GM23338 (cell line): ENCODE results near the gene ATG7. TPM values are rescaled to one million over a fixed set of nuclear protein-coding genes. Genes with fewer than 3 reads are reported as not detected.

Source experiments
- ATAC-seq: fragments of 200-7000 bp; cut with Tn5 transposase; 3 replicates; pipeline ENCODE4 v1.9.1; 2020
- DNase-seq: peaks from one replicate; pipeline ENCODE4 v3.0.0-alpha.2; 2015; ENCODE audit warnings: low spot score
- H2AFZ ChIP-seq: fragments of 200-600 bp; sonication (generic); 2 replicates; pipeline ENCODE4 v1.8.0; 2016; ENCODE audit warnings: antibody characterized with exemption, mild to moderate bottlenecking, moderate library complexity
- H3F3A ChIP-seq: fragments of 200-600 bp; sonication (generic); replicated peaks from 2 replicates; pipeline ENCODE4 v1.8.0; 2017; ENCODE audit warnings: antibody characterized with exemption, mixed run types, low read depth
- H3K27ac ChIP-seq: fragments of 200-600 bp; sonication (generic); 2 replicates; pipeline ENCODE4 v1.6.1; 2016; ENCODE audit warnings: low read depth
- H3K27me3 ChIP-seq: fragments of 200-600 bp; sonication (generic); 2 replicates; pipeline ENCODE4 v1.8.0; 2016; ENCODE audit warnings: mild to moderate bottlenecking, mixed run types, moderate library complexity; ENCODE audit not compliant: insufficient read depth
- H3K36me3 ChIP-seq: fragments of 200-600 bp; sonication (generic); 2 replicates; pipeline ENCODE4 v1.8.0; 2016; ENCODE audit warnings: mild to moderate bottlenecking; ENCODE audit not compliant: insufficient read depth
- H3K4me1 ChIP-seq: fragments of 200-600 bp; sonication (generic); 2 replicates; pipeline ENCODE4 v1.8.0; 2016; ENCODE audit warnings: mild to moderate bottlenecking, moderate library complexity; ENCODE audit not compliant: insufficient read depth
- H3K4me2 ChIP-seq: fragments of 200-600 bp; sonication (generic); 2 replicates; pipeline ENCODE4 v1.7.1; 2017; ENCODE audit warnings: mixed run types
- H3K4me3 ChIP-seq: fragments of 200-600 bp; sonication (generic); 2 replicates; pipeline ENCODE4 v1.6.1; 2016; ENCODE audit warnings: mixed run types
- H3K79me2 ChIP-seq: fragments of 200-600 bp; sonication (generic); replicated peaks from 2 replicates; pipeline ENCODE4 v1.8.0; 2017; ENCODE audit warnings: mild to moderate bottlenecking; ENCODE audit not compliant: insufficient read depth
- H3K9me2 ChIP-seq: fragments of 200-600 bp; sonication (generic); 2 replicates; pipeline ENCODE4 v1.8.0; 2017; ENCODE audit not compliant: insufficient read depth
- H4K20me1 ChIP-seq: fragments of 200-600 bp; sonication (generic); replicated peaks from 2 replicates; pipeline ENCODE4 v1.8.0; 2017; ENCODE audit warnings: mild to moderate bottlenecking; ENCODE audit not compliant: insufficient read depth
- H3K27ac Mint-ChIP-seq: 2 replicates; pipeline ENCODE4 v1.8.0; 2020; ENCODE audit warnings: inconsistent platforms, mild to moderate bottlenecking, moderate library complexity, mixed read lengths
- H3K27me3 Mint-ChIP-seq: 3 replicates; pipeline ENCODE4 v1.8.0; 2022; ENCODE audit warnings: low read depth, mild to moderate bottlenecking, moderate library complexity, mixed read lengths, inconsistent platforms; ENCODE audit not compliant: insufficient read depth, poor library complexity
- H3K36me3 Mint-ChIP-seq: 3 replicates; pipeline ENCODE4 v1.8.0; 2021; ENCODE audit warnings: low read depth, mild to moderate bottlenecking, inconsistent platforms, moderate library complexity, mixed read lengths
- H3K4me1 Mint-ChIP-seq: 3 replicates; pipeline ENCODE4 v1.8.0; 2020; ENCODE audit warnings: mild to moderate bottlenecking, inconsistent platforms, mixed read lengths
- H3K4me3 Mint-ChIP-seq: 3 replicates; pipeline ENCODE4 v1.8.0; 2021; ENCODE audit warnings: moderate library complexity, mild to moderate bottlenecking, inconsistent platforms, mixed read lengths
- H3K9me3 Mint-ChIP-seq: 3 replicates; pipeline ENCODE4 v1.8.0; 2020; ENCODE audit warnings: moderate library complexity, mild to moderate bottlenecking, inconsistent platforms, mixed read lengths
- CREB1 ChIP-seq: fragments of 250-450 bp; sonication (Bioruptor Pico); IDR thresholded peaks from 2 replicates; pipeline ENCODE4 v1.5.0; 2020; ENCODE audit warnings: low read depth, mild to moderate bottlenecking, moderate library complexity
- EZH2 ChIP-seq: fragments of 200-600 bp; sonication (generic); IDR thresholded peaks from one replicate; pipeline ENCODE4 v1.8.0; 2017; ENCODE audit warnings: antibody characterized with exemption, mild to moderate bottlenecking, low read depth; ENCODE audit not compliant: unreplicated experiment
- EZH2phosphoT487 ChIP-seq: fragments of 200-600 bp; sonication (generic); IDR thresholded peaks from one replicate; pipeline ENCODE4 v1.8.1; 2018; ENCODE audit warnings: antibody characterized with exemption; ENCODE audit not compliant: unreplicated experiment
- NANOG ChIP-seq: IDR thresholded peaks from 2 replicates; pipeline ENCODE4 v1.6.1; 2016; ENCODE audit warnings: antibody characterized with exemption, borderline replicate concordance
- POLR2AphosphoS5 ChIP-seq: IDR thresholded peaks from 2 replicates; pipeline ENCODE4 v1.6.1; 2016; ENCODE audit warnings: antibody characterized with exemption, low read depth
- STAT1 ChIP-seq: IDR thresholded peaks from one replicate; pipeline ENCODE4 v1.6.1; 2016; ENCODE audit warnings: antibody characterized with exemption; ENCODE audit not compliant: unreplicated experiment
- ZNF114 ChIP-seq: fragments of 250-450 bp; sonication (Bioruptor Pico); IDR thresholded peaks from 2 replicates; pipeline ENCODE4 v1.5.0; 2020; ENCODE audit warnings: mild to moderate bottlenecking, moderate library complexity
- ZNF331 ChIP-seq: fragments of 250-450 bp; sonication (Bioruptor Pico); IDR thresholded peaks from 2 replicates; pipeline ENCODE4 v1.5.0; 2020; ENCODE audit warnings: low read depth, mild to moderate bottlenecking, moderate library complexity
- polyA plus RNA-seq: library from polyadenylated mRNA; unstranded; fragments of >200 nt; fragmentation: Nextera tagmentation; extraction: Ambion mirVana; gene quantifications from 2 replicates; pipeline ENCODE4 v1.2.1, GENCODE V29; 2016
- total RNA-seq: library from RNA; depleted of rRNA; stranded (reverse); fragments of >200 nt; shearing (Covaris generic); gene quantifications from 2 replicates; pipeline ENCODE4 v1.2.3, GENCODE V29; 2014
- TF ChIP-seq, protein P1 (sequence below): fragments of 250-450 bp; sonication (Bioruptor Pico); IDR thresholded peaks from 2 replicates; pipeline ENCODE4 v1.5.0; 2020; ENCODE audit warnings: mild to moderate bottlenecking, moderate library complexity
- TF ChIP-seq, protein P2 (sequence below), 2 experiments: fragments of 200-600 bp in 1 of 2; sonication (generic) in 1 of 2; conservative IDR thresholded peaks; 2 replicates each; pipeline versions ENCODE4 v1.5.1 to v1.6.1; 2016 to 2017; ENCODE audit warnings: antibody characterized with exemption in 2 of 2, low read depth in 2 of 2, mild to moderate bottlenecking in 2 of 2, moderate library complexity in 1 of 2

Gene ATG7
- total and polyA plus RNA-seq, 2 experiments from 2014 or later: 16.2 to 36.7 TPM

DNA sequence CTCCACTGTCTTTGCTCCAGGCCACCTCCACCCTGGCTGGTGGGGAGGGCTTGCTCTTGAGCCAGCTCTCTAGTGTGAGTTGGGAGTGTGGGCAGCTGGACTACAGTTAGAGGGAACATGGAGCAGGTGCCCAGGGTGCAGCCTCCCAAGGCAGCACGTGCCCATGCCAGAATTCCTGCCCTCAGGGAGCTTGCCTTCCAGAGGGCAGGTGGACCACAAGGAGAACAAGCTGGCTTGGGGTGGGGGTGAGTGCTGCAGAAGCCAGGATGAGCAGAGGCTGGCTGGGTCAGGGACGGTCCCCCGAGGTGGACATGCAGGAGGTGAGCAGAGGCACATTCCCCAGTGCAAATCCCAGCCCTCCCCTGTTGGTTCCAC, 282.0 kb downstream of the ATG7 start (continued):
- TF ChIP-seq, protein P1, sequence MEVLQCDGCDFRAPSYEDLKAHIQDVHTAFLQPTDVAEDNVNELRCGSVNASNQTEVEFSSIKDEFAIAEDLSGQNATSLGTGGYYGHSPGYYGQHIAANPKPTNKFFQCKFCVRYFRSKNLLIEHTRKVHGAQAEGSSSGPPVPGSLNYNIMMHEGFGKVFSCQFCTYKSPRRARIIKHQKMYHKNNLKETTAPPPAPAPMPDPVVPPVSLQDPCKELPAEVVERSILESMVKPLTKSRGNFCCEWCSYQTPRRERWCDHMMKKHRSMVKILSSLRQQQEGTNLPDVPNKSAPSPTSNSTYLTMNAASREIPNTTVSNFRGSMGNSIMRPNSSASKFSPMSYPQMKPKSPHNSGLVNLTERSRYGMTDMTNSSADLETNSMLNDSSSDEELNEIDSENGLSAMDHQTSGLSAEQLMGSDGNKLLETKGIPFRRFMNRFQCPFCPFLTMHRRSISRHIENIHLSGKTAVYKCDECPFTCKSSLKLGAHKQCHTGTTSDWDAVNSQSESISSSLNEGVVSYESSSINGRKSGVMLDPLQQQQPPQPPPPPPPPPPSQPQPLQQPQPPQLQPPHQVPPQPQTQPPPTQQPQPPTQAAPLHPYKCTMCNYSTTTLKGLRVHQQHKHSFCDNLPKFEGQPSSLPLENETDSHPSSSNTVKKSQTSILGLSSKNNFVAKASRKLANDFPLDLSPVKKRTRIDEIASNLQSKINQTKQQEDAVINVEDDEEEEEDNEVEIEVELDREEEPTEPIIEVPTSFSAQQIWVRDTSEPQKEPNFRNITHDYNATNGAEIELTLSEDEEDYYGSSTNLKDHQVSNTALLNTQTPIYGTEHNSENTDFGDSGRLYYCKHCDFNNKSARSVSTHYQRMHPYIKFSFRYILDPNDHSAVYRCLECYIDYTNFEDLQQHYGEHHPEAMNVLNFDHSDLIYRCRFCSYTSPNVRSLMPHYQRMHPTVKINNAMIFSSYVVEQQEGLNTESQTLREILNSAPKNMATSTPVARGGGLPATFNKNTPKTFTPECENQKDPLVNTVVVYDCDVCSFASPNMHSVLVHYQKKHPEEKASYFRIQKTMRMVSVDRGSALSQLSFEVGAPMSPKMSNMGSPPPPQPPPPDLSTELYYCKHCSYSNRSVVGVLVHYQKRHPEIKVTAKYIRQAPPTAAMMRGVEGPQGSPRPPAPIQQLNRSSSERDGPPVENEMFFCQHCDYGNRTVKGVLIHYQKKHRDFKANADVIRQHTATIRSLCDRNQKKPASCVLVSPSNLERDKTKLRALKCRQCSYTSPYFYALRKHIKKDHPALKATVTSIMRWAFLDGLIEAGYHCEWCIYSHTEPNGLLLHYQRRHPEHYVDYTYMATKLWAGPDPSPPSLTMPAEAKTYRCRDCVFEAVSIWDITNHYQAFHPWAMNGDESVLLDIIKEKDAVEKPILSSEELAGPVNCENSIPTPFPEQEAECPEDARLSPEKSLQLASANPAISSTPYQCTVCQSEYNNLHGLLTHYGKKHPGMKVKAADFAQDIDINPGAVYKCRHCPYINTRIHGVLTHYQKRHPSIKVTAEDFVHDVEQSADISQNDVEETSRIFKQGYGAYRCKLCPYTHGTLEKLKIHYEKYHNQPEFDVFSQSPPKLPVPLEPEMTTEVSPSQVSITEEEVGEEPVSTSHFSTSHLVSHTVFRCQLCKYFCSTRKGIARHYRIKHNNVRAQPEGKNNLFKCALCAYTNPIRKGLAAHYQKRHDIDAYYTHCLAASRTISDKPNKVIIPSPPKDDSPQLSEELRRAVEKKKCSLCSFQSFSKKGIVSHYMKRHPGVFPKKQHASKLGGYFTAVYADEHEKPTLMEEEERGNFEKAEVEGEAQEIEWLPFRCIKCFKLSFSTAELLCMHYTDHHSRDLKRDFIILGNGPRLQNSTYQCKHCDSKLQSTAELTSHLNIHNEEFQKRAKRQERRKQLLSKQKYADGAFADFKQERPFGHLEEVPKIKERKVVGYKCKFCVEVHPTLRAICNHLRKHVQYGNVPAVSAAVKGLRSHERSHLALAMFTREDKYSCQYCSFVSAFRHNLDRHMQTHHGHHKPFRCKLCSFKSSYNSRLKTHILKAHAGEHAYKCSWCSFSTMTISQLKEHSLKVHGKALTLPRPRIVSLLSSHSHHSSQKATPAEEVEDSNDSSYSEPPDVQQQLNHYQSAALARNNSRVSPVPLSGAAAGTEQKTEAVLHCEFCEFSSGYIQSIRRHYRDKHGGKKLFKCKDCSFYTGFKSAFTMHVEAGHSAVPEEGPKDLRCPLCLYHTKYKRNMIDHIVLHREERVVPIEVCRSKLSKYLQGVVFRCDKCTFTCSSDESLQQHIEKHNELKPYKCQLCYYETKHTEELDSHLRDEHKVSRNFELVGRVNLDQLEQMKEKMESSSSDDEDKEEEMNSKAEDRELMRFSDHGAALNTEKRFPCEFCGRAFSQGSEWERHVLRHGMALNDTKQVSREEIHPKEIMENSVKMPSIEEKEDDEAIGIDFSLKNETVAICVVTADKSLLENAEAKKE (CRISPR knock-in tag): no peak
- TF ChIP-seq ZNF331 (CRISPR knock-in tag) (no peak), EZH2phosphoT487 (no peak), NANOG (no peak), ZNF114 (no peak), POLR2AphosphoS5 (no peak), STAT1 (no peak), CREB1 (CRISPR knock-in tag) (no peak)
- TF ChIP-seq, protein P2, sequence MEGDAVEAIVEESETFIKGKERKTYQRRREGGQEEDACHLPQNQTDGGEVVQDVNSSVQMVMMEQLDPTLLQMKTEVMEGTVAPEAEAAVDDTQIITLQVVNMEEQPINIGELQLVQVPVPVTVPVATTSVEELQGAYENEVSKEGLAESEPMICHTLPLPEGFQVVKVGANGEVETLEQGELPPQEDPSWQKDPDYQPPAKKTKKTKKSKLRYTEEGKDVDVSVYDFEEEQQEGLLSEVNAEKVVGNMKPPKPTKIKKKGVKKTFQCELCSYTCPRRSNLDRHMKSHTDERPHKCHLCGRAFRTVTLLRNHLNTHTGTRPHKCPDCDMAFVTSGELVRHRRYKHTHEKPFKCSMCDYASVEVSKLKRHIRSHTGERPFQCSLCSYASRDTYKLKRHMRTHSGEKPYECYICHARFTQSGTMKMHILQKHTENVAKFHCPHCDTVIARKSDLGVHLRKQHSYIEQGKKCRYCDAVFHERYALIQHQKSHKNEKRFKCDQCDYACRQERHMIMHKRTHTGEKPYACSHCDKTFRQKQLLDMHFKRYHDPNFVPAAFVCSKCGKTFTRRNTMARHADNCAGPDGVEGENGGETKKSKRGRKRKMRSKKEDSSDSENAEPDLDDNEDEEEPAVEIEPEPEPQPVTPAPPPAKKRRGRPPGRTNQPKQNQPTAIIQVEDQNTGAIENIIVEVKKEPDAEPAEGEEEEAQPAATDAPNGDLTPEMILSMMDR (conservative IDR thresholded peaks at IDR 0.05; ENCODE audit: low read depth in 2 of 2): no peak

DNA sequence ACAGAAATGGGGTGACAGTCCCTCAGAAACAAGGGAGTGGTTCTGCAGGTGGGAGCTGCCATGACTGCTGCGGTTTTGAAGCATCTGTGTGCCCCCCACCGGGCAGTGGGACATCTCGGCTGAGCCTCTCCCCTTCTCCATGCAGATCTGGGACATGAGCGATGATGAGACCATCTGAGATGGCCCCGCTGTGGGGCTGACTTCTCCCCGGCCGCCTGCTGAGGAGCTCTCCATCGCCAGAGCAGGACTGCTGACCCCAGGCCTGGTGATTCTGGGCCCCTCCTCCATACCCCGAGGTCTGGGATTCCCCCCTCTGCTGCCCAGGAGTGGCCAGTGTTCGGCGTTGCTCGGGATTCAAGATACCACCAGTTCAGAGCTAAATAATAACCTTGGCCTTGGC, 282.5 kb downstream of the ATG7 start:
- Histone ChIP-seq H3F3A (no peaks in the 10 kb centered on the region), H3K9me2 (no peaks in the 10 kb centered on the region), H3K4me2 (no peak overlapping the region), H3K4me3 (no peak overlapping the region), H3K27ac (no peak overlapping the region), H3K79me2 (peaks cover 11% of the 10 kb centered on the region; the same call in 1 of the 2 replicates), H3K4me1 (no peaks in the 10 kb centered on the region), H3K36me3 (no peaks in the 10 kb centered on the region), H3K27me3 (no peaks in the 10 kb centered on the region), H4K20me1 (peaks cover 12% of the 10 kb centered on the region; the same call in 1 of the 2 replicates), H2AFZ (no peak overlapping the region)
- Mint-ChIP-seq H3K27ac (no peak overlapping the region), H3K36me3 (peaks cover 32% of the 10 kb centered on the region), H3K4me1 (peaks cover 3% of the 10 kb centered on the region; the same call in 1 of the 3 replicates), H3K4me3 (no peak overlapping the region), H3K27me3 (peaks cover under 1% of the 10 kb centered on the region), H3K9me3 (no peaks in the 10 kb centered on the region; the same call in 2 of the 3 replicates)
- ATAC-seq (no peak), DNase-seq (no peak)
- TF ChIP-seq EZH2phosphoT487 (no peak), EZH2 (no peak), STAT1 (no peak), CREB1 (CRISPR knock-in tag) (no peak)
- TF ChIP-seq, protein P2 (conservative IDR thresholded peaks at IDR 0.05; ENCODE audit: low read depth in 2 of 2): no peak
